ENCODE data around the gene TRMT61A. TPM values are rescaled to one million over a fixed set of nuclear protein-coding genes. Genes with fewer than 3 reads are reported as not detected.
A peak's percentile ranks its signal among the peaks of the same experiment; 100 is the strongest.

TRMT61A gene
- total and polyA plus RNA-seq, 10 of the 15 experiments (the other 5 are each of a cell fraction or from before 2014, with no cell fraction given) = 0.11 to 21.9 (median 11.4) TPM

- no peak for TF ChIP-seq E4F1 (IDR thresholded peaks at IDR 0.05; ENCODE audit: borderline replicate concordance, partially characterized antibody)
- no peak for TF ChIP-seq NR2C1 (IDR thresholded peaks at IDR 0.05)
- no peak for TF ChIP-seq ATF2 (IDR thresholded peaks at IDR 0.05; ENCODE audit: low read length)
- no peak for TF ChIP-seq POU2F2 (IDR thresholded peaks at IDR 0.05; ENCODE audit: borderline replicate concordance, low read depth, low read length)
- TF ChIP-seq TCF3 (IDR thresholded peaks at IDR 0.05; ENCODE audit: borderline replicate concordance, insufficient read depth, low read depth, low read length) = peak; percentile 71; the same call in 1 of the 2 replicates
- TF ChIP-seq EGR1 (IDR thresholded peaks at IDR 0.05; ENCODE audit: borderline replicate concordance in 1 of 2, low read depth in 2 of 2, low read length in 2 of 2) = no peak
- peak; percentile 28 to 66; a peak in 2 of 4 replicates for TF ChIP-seq BHLHE40 (IDR thresholded peaks at IDR 0.05; ENCODE audit: borderline replicate concordance in 1 of 2, low read depth in 2 of 2, low read length in 1 of 2)
- TF ChIP-seq USF2 (IDR thresholded peaks at IDR 0.05; ENCODE audit: borderline replicate concordance, low read depth, low read length) = no peak
- TF ChIP-seq MTA3 (IDR thresholded peaks at IDR 0.05; ENCODE audit: borderline replicate concordance, low read length) = no peak
- TF ChIP-seq KDM1A (IDR thresholded peaks at IDR 0.05; ENCODE audit: borderline replicate concordance) = no peak
- TF ChIP-seq TARDBP (IDR thresholded peaks at IDR 0.05; ENCODE audit: borderline replicate concordance) = no peak
- no peak for TF ChIP-seq SIX5 (IDR thresholded peaks at IDR 0.05; ENCODE audit: low read depth, low read length, severe bottlenecking)
- no peak for TF ChIP-seq SMAD5 (IDR thresholded peaks at IDR 0.05; ENCODE audit: low read depth)
- TF ChIP-seq POLR2AphosphoS5 (IDR thresholded peaks at IDR 0.05; ENCODE audit: low read length) = no peak
- TF ChIP-seq ZNF207 (IDR thresholded peaks at IDR 0.05; ENCODE audit: borderline replicate concordance) = no peak
- TF ChIP-seq PML (IDR thresholded peaks at IDR 0.05; ENCODE audit: low read length) = no peak
- peak; percentile 67; the same call in 1 of the 2 replicates for TF ChIP-seq YY1 (IDR thresholded peaks at IDR 0.05; ENCODE audit: low read depth, low read length)
- no peak for TF ChIP-seq BCLAF1 (IDR thresholded peaks at IDR 0.05)
- peak; percentile 68 for TF ChIP-seq RELA (IDR thresholded peaks at IDR 0.05; ENCODE audit: borderline replicate concordance, partially characterized antibody)
- TF ChIP-seq ZZZ3 (IDR thresholded peaks at IDR 0.05; ENCODE audit: control insufficient read depth, insufficient read length, low read depth) = no peak
These were observed 17.9 kb downstream of the TRMT61A start (continued) for GRCh38 chr14:103546652-103547454.
